ENCODE measurements around the gene CMA1. TPM values are rescaled to one million over a fixed set of nuclear protein-coding genes. Genes with fewer than 3 reads are reported as not detected.
"Not testable (repeated sequence)": the region's sequence is repeated elsewhere in the genome, so short reads cannot be mapped to it uniquely, and the experiment has no call there.

CMA1 gene
- total RNA-seq, 1 donor from 2014 or later: not detected

- no peaks in the 10 kb centered on the region for H3K4me1 Mint-ChIP-seq (ENCODE audit: low read depth)
- H3K36me3 Mint-ChIP-seq (ENCODE audit: insufficient read depth): no peaks in the 10 kb centered on the region
- DNase-seq (ENCODE audit: low spot score, unreplicated experiment): no peak
- H3K27ac Mint-ChIP-seq: no peak overlapping the region
- H3K4me3 Mint-ChIP-seq (ENCODE audit: low read depth): no peak overlapping the region
- TF ChIP-seq CTCF (IDR thresholded peaks at IDR 0.05; ENCODE audit: unreplicated experiment): no peak
- peaks cover 11% of the 10 kb centered on the region for H3K9me3 Mint-ChIP-seq (ENCODE audit: low read depth)
- H3K27me3 Mint-ChIP-seq: no peaks in the 10 kb centered on the region
Measured at GRCh38 chr14:24518851-24519250, 10.8 kb upstream of the CMA1 start.

GRCh38 chr14:24514209-24514608 is 6.1 kb upstream of the CMA1 start:
- Mint-ChIP-seq H3K4me1 (ENCODE audit: low read depth) (no peaks in the 10 kb centered on the region), H3K27me3 (no peaks in the 10 kb centered on the region), H3K9me3 (ENCODE audit: low read depth) (peaks cover 12% of the 10 kb centered on the region), H3K36me3 (ENCODE audit: insufficient read depth) (no peaks in the 10 kb centered on the region), H3K27ac (no peak overlapping the region), H3K4me3 (ENCODE audit: low read depth) (no peak overlapping the region)
- no peak for DNase-seq (ENCODE audit: low spot score, unreplicated experiment)
- TF ChIP-seq CTCF (IDR thresholded peaks at IDR 0.05; ENCODE audit: unreplicated experiment): no peak

- peak; percentile 12 for DNase-seq (ENCODE audit: low spot score, unreplicated experiment)
- TF ChIP-seq CTCF (IDR thresholded peaks at IDR 0.05; ENCODE audit: unreplicated experiment): no peak
- peaks cover 12% of the 10 kb centered on the region for H3K9me3 Mint-ChIP-seq (ENCODE audit: low read depth)
- no peaks in the 10 kb centered on the region for H3K4me1 Mint-ChIP-seq (ENCODE audit: low read depth)
- H3K27ac Mint-ChIP-seq: no peak overlapping the region
- H3K36me3 Mint-ChIP-seq (ENCODE audit: insufficient read depth): no peaks in the 10 kb centered on the region
- no peaks in the 10 kb centered on the region for H3K27me3 Mint-ChIP-seq
- H3K4me3 Mint-ChIP-seq (ENCODE audit: low read depth): no peak overlapping the region
Measured at GRCh38 chr14:24513009-24513408, 4.9 kb upstream of the CMA1 start.

GRCh38 chr14:24506443-24506842 is 1.6 kb downstream of the CMA1 start:
- Mint-ChIP-seq H3K36me3 (ENCODE audit: insufficient read depth) (peaks cover 3% of the 10 kb centered on the region), H3K4me1 (ENCODE audit: low read depth) (no peaks in the 10 kb centered on the region), H3K27me3 (no peaks in the 10 kb centered on the region), H3K4me3 (ENCODE audit: low read depth) (no peak overlapping the region), H3K27ac (no peak overlapping the region), H3K9me3 (ENCODE audit: low read depth) (peaks cover 4% of the 10 kb centered on the region)
- no peak for TF ChIP-seq CTCF (IDR thresholded peaks at IDR 0.05; ENCODE audit: unreplicated experiment)
- DNase-seq (ENCODE audit: low spot score, unreplicated experiment): no peak

GRCh38 chr14:24504425-24504950 is 3.6 kb downstream of the CMA1 start:
- Mint-ChIP-seq H3K4me1 (ENCODE audit: low read depth) (no peaks in the 10 kb centered on the region), H3K36me3 (ENCODE audit: insufficient read depth) (peaks cover 3% of the 10 kb centered on the region), H3K4me3 (ENCODE audit: low read depth) (no peak overlapping the region), H3K27me3 (no peaks in the 10 kb centered on the region), H3K9me3 (ENCODE audit: low read depth) (peaks cover 16% of the 10 kb centered on the region), H3K27ac (no peak overlapping the region)
- TF ChIP-seq CTCF (IDR thresholded peaks at IDR 0.05; ENCODE audit: unreplicated experiment): no peak
- no peak for DNase-seq (ENCODE audit: low spot score, unreplicated experiment)

- not testable (repeated sequence) for H3K27me3 Mint-ChIP-seq; DNase-seq (ENCODE audit: low spot score, unreplicated experiment); H3K4me3 Mint-ChIP-seq (ENCODE audit: low read depth); H3K36me3 Mint-ChIP-seq (ENCODE audit: insufficient read depth); H3K4me1 Mint-ChIP-seq (ENCODE audit: low read depth); H3K27ac Mint-ChIP-seq
- H3K9me3 Mint-ChIP-seq (ENCODE audit: low read depth): peaks cover 18% of the 10 kb centered on the region
Measured at GRCh38 chr14:24491586-24492408, 16.3 kb downstream of the CMA1 start.
